Measurements from ENCODE around the gene SLC22A23.

SLC22A23 gene

DNA sequence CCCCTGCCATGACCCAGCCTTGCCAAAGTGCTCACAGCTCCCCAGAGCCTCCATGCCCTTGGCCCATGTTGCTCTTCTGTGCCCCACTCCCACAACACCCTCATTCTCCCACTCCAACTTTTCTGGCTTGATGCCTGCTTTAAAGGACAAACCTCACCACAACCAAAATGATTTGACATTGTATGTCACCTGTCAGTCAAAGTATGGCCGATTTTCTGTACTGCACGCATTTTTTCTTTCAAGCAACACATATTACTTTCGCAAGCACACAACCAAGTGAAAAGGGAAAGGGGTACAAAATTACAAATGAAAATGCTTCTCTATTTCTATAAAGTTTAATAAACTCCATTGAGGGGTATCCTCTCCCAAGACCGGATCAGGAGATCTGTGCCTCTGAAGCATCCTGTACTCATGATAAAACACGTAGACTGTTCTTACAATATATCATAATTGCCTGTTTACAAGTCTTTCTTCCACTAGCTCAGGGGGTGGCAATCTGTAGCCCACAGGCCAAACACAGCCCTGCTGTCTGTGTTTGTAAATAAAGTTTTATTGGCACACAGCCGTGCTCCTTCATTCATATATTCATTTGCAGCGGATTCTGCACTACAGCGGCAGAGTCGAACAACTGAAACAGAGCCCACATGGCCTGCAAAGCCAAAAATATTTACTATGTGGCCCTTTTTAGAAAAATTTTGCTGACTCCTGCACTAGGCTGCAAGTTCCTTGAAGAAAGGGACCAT is 32.5 kb downstream of the SLC22A23 start:
- no peak for DNase-seq (ENCODE audit: extremely low read depth, low read depth)
- TF ChIP-seq, protein P1, sequence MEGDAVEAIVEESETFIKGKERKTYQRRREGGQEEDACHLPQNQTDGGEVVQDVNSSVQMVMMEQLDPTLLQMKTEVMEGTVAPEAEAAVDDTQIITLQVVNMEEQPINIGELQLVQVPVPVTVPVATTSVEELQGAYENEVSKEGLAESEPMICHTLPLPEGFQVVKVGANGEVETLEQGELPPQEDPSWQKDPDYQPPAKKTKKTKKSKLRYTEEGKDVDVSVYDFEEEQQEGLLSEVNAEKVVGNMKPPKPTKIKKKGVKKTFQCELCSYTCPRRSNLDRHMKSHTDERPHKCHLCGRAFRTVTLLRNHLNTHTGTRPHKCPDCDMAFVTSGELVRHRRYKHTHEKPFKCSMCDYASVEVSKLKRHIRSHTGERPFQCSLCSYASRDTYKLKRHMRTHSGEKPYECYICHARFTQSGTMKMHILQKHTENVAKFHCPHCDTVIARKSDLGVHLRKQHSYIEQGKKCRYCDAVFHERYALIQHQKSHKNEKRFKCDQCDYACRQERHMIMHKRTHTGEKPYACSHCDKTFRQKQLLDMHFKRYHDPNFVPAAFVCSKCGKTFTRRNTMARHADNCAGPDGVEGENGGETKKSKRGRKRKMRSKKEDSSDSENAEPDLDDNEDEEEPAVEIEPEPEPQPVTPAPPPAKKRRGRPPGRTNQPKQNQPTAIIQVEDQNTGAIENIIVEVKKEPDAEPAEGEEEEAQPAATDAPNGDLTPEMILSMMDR (IDR thresholded peaks at IDR 0.05; ENCODE audit: low read depth, low read length, missing control alignments) = no peak
- no peak overlapping the region for H3K4me3 ChIP-seq (replicated peaks; ENCODE audit: low read depth, low read length)

DNA sequence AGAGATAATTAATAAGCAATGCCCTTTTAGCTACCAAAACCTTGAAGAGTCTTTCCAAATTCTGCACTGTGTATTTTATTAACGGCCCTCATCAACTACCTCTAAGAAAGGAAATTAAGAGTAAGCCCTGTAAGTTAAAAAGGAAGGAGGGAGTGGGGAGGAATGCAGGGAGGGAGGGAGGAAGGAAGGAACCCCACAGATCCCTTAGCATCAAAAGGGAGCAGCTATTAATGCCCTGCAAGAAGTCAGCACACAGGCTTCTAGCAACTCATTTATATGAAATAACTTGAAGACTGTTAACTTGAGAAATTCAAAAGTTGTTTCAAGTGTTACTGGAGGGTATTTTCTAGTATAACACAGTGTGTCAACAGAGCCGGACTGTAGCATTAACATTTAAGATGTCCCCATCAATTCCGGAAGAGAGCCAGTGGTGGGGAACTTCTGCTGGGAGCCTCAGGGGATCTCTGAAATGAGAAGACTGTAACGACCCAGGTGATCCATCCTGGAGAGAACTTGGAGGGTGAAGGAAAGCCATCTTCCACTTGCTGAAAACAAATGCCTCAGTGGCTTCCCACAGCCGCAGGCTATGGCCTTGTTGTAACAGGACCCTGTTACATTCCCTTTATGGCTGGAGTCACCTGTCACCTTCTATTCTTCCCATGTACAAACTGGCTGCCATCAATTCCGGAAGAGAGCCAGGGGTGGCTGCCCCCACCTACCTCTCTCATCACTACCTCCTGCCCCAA is 33.2 kb downstream of the SLC22A23 start:
- TF ChIP-seq, protein P1 (IDR thresholded peaks at IDR 0.05; ENCODE audit: low read depth, low read length, missing control alignments) = no peak
- no peak for DNase-seq (ENCODE audit: extremely low read depth, low read depth)
- no peak overlapping the region for H3K4me3 ChIP-seq (replicated peaks; ENCODE audit: low read depth, low read length)

DNA sequence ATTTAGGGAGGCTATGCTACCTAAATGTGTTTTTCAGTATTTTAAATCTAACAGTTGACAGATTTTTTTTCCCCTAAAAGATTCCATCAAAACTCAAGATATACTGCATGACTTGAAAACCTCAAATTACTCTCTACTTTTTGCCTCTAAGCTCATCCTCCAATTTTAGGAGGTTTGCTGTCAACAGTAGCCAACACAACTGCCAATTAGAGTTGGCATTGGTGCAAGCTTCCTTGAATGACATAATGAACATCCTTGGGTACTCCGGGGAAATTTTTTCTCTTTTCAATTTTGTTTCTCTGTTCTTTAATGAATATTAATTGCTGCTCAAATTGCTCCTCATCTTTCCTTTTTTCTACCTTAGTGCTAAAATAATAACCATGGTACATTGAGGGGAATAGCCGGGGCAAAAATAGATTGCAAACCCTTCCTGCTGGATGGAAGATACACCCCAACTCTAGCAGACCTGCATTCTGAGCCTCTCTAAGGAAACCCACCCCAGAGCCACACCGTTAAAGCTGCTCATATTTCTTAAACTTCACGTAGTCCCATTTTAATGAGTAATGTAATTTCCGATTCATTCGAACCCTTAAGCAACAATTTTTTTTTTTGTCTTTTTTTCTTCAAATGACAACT is 34.3 kb downstream of the SLC22A23 start:
- DNase-seq (ENCODE audit: extremely low read depth, low read depth) = no peak
- TF ChIP-seq, protein P1 (IDR thresholded peaks at IDR 0.05; ENCODE audit: low read depth, low read length, missing control alignments) = no peak
- H3K4me3 ChIP-seq (replicated peaks; ENCODE audit: low read depth, low read length) = no peak overlapping the region

DNA sequence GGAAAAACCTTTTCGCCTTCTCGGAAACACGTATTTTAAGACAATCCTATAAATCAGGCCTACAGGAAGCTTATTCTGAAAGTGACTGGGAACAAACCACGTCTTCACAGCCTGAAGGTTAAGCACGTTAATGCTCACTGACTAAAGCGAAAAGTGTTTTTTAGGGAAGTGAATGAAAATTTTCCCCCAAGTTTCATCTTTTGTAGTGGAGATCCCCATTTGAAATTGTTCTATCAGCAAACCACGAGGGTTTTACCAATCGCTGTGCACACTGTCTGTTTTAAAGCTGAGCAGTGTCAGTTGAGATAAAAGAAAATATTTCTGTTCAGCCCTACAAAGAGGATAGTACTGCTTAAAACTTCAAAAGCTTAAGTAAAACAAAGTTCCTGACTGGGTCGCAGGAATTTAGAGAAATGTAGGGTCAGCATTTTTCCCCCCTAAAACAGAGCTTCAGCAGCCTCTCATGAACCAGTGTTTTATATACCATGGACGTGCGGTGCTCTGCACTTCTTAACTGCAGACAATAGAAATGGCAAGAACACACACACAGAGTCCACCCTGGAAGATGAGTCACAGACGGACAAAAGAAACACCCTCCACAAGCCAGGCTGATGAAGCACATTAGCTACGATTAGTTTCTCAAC is 34.9 kb downstream of the SLC22A23 start:
- DNase-seq (ENCODE audit: extremely low read depth, low read depth) = no peak
- TF ChIP-seq, protein P1 (IDR thresholded peaks at IDR 0.05; ENCODE audit: low read depth, low read length, missing control alignments) = no peak
- no peak overlapping the region for H3K4me3 ChIP-seq (replicated peaks; ENCODE audit: low read depth, low read length)

DNA sequence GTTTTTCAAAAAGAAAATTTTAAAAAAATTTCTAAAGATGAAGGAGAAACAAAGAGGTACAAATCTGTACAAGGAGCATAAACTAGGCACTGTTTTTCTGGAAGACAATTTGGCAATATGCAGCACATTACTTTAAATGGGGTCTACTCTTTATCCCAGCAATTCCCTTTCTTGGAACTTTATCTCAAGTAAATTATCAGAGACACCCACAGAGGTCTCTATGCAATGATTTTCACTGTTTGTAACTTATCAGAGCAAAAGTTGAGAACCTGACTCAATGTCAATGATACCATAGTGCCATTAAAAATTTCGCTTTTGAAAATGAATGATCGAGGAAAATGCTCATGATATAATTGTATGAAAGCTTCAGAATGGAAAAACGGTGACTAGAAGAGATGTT is 35.7 kb downstream of the SLC22A23 start:
- no peak for DNase-seq (ENCODE audit: extremely low read depth, low read depth)
- no peak overlapping the region for H3K4me3 ChIP-seq (replicated peaks; ENCODE audit: low read depth, low read length)
- TF ChIP-seq, protein P1 (IDR thresholded peaks at IDR 0.05; ENCODE audit: low read depth, low read length, missing control alignments) = no peak

DNA sequence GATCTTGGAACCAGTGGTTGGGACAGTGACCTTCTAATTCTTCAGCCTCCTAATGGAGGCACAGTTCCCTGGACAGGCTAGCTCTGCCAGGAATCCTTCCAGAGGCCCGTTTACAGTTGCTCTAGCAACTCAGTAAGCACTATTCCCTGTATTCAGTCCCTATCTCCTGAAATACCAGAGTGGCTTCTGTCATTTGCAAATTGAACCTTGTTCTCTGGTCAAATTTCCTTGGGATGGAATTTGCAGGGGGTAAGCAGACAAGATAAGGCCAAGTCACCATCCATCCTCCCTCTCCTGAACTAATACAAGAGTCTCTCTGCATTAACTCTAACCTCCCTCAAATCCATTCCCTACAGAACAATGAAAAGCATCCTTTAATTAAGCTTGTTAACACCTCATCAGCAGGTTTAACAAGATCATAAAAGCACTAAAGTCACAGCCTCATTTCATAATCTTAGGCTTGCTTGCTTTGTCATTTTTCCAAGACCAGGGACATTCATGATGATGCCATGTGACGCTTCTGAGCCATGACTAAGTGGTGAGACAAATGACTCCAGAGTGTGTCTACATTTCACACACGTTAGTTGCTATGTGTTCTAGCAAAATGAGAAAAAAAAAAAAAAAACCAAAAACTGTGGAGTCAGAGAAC is 37.1 kb downstream of the SLC22A23 start:
- DNase-seq (ENCODE audit: extremely low read depth, low read depth) = no peak
- TF ChIP-seq, protein P1 (IDR thresholded peaks at IDR 0.05; ENCODE audit: low read depth, low read length, missing control alignments) = no peak
- no peak overlapping the region for H3K4me3 ChIP-seq (replicated peaks; ENCODE audit: low read depth, low read length)

All from HFF-Myc (cell line).